Dendritic cell treated with granulocyte-macrophage colony-stimulating factor and Interleukin-4, amounts not matched to agents 40 ng/mL and 50 ng/mL, for 4 days (primary cell): ENCODE data around the gene CACNG1.

Source experiments
- H3K27ac Mint-ChIP-seq: one replicate; pipeline ENCODE4 v1.8.0; 2022; ENCODE audit warnings: mild to moderate bottlenecking, mixed read lengths
- H3K27me3 Mint-ChIP-seq: one replicate; pipeline ENCODE4 v1.8.0; 2022; ENCODE audit warnings: mild to moderate bottlenecking, mixed read lengths
- H3K36me3 Mint-ChIP-seq: one replicate; pipeline ENCODE4 v1.8.0; 2022; ENCODE audit warnings: low read depth, mixed read lengths
- H3K4me1 Mint-ChIP-seq: one replicate; pipeline ENCODE4 v1.8.0; 2022; ENCODE audit warnings: low read depth, mixed read lengths
- H3K4me3 Mint-ChIP-seq: one replicate; pipeline ENCODE4 v1.8.0; 2022; ENCODE audit warnings: mild to moderate bottlenecking, moderate library complexity, mixed read lengths
- H3K9me3 Mint-ChIP-seq: one replicate; pipeline ENCODE4 v1.8.0; 2022; ENCODE audit warnings: mixed read lengths
- intact Hi-C: fragments of 100-400 bp; cut with micrococcal nuclease; formaldehyde crosslinking; loops from one replicate; pipeline ENCODE4 v1.15.0; 2022

Gene CACNG1

GRCh38 chr17:67051155-67051538 lies 6.8 kb downstream of the CACNG1 start:
- H3K27me3 Mint-ChIP-seq, result peaks cover 2% of the 10 kb centered on the region
- H3K27ac Mint-ChIP-seq, result no peak overlapping the region
- no peaks in the 10 kb centered on the region for H3K36me3 Mint-ChIP-seq
- peaks cover 23% of the 10 kb centered on the region for H3K9me3 Mint-ChIP-seq
- no peaks in the 10 kb centered on the region for H3K4me1 Mint-ChIP-seq
- H3K4me3 Mint-ChIP-seq, result no peak overlapping the region
- intact Hi-C loops, result no loop called here

- no peaks in the 10 kb centered on the region for H3K27me3 Mint-ChIP-seq
- intact Hi-C loops, result no loop called here
- H3K27ac Mint-ChIP-seq, result no peak overlapping the region
- H3K9me3 Mint-ChIP-seq, result peaks cover 23% of the 10 kb centered on the region
- H3K4me3 Mint-ChIP-seq, result no peak overlapping the region
- no peaks in the 10 kb centered on the region for H3K36me3 Mint-ChIP-seq
- H3K4me1 Mint-ChIP-seq, result no peaks in the 10 kb centered on the region
These were observed 7.5 kb downstream of the CACNG1 start for GRCh38 chr17:67051837-67052236.

- H3K36me3 Mint-ChIP-seq, result no peaks in the 10 kb centered on the region
- H3K4me3 Mint-ChIP-seq, result no peak overlapping the region
These were observed 8.5 kb downstream of the CACNG1 start for GRCh38 chr17:67052720-67053437.

GRCh38 chr17:67053438-67054000 lies 9.2 kb downstream of the CACNG1 start:
- no peak overlapping the region for H3K27ac Mint-ChIP-seq
- H3K4me3 Mint-ChIP-seq, result no peak overlapping the region
- H3K36me3 Mint-ChIP-seq, result no peaks in the 10 kb centered on the region
- H3K4me1 Mint-ChIP-seq, result no peaks in the 10 kb centered on the region
- no peaks in the 10 kb centered on the region for H3K27me3 Mint-ChIP-seq
- H3K9me3 Mint-ChIP-seq, result peaks cover 13% of the 10 kb centered on the region
- intact Hi-C loops, result no loop called here

More at GRCh38 chr17:67052720-67053437, 8.5 kb downstream of the CACNG1 start:
- Mint-ChIP-seq H3K9me3 (peaks cover 20% of the 10 kb centered on the region), H3K27ac (no peak overlapping the region), H3K4me1 (no peaks in the 10 kb centered on the region), H3K27me3 (no peaks in the 10 kb centered on the region)
- intact Hi-C loops, result no loop called here

GRCh38 chr17:67054011-67054591 lies 9.7 kb downstream of the CACNG1 start:
- Mint-ChIP-seq H3K4me1 (no peaks in the 10 kb centered on the region), H3K36me3 (no peaks in the 10 kb centered on the region), H3K4me3 (no peak overlapping the region), H3K27me3 (no peaks in the 10 kb centered on the region), H3K9me3 (peaks cover 8% of the 10 kb centered on the region), H3K27ac (no peak overlapping the region)
- intact Hi-C loops, result no loop called here

GRCh38 chr17:67054608-67055007 lies 10.3 kb downstream of the CACNG1 start:
- Mint-ChIP-seq H3K27ac (no peak overlapping the region), H3K27me3 (no peaks in the 10 kb centered on the region), H3K9me3 (peaks cover 2% of the 10 kb centered on the region), H3K4me1 (no peaks in the 10 kb centered on the region), H3K4me3 (no peak overlapping the region), H3K36me3 (no peaks in the 10 kb centered on the region)
- intact Hi-C loops, result no loop called here

- H3K4me3 Mint-ChIP-seq, result no peak overlapping the region
- H3K4me1 Mint-ChIP-seq, result no peaks in the 10 kb centered on the region
- H3K27me3 Mint-ChIP-seq, result no peaks in the 10 kb centered on the region
- intact Hi-C loops, result no loop called here
- H3K27ac Mint-ChIP-seq, result no peak overlapping the region
- H3K36me3 Mint-ChIP-seq, result no peaks in the 10 kb centered on the region
- H3K9me3 Mint-ChIP-seq, result no peaks in the 10 kb centered on the region
These were observed 10.7 kb downstream of the CACNG1 start for GRCh38 chr17:67055041-67055443.

GRCh38 chr17:67055811-67056745 lies 11.7 kb downstream of the CACNG1 start:
- Mint-ChIP-seq H3K9me3 (no peaks in the 10 kb centered on the region), H3K27ac (no peak overlapping the region), H3K36me3 (no peaks in the 10 kb centered on the region), H3K4me3 (no peak overlapping the region), H3K27me3 (no peaks in the 10 kb centered on the region), H3K4me1 (no peaks in the 10 kb centered on the region)
- intact Hi-C loops, result no loop called here

- no peaks in the 10 kb centered on the region for H3K4me1 Mint-ChIP-seq
- H3K36me3 Mint-ChIP-seq, result no peaks in the 10 kb centered on the region
- no peaks in the 10 kb centered on the region for H3K27me3 Mint-ChIP-seq
- intact Hi-C loops, result no loop called here
- no peaks in the 10 kb centered on the region for H3K9me3 Mint-ChIP-seq
- no peak overlapping the region for H3K4me3 Mint-ChIP-seq
- H3K27ac Mint-ChIP-seq, result no peak overlapping the region
These were observed 12.6 kb downstream of the CACNG1 start for GRCh38 chr17:67056746-67057490.

GRCh38 chr17:67058036-67058435 lies 13.7 kb downstream of the CACNG1 start:
- no peak overlapping the region for H3K4me3 Mint-ChIP-seq

GRCh38 chr17:67059372-67059771 lies 15.0 kb downstream of the CACNG1 start:
- Mint-ChIP-seq H3K4me1 (no peaks in the 10 kb centered on the region), H3K4me3 (no peak overlapping the region), H3K27ac (no peak overlapping the region), H3K27me3 (no peaks in the 10 kb centered on the region), H3K9me3 (no peaks in the 10 kb centered on the region), H3K36me3 (no peaks in the 10 kb centered on the region)
- intact Hi-C loops, result no loop called here

More at GRCh38 chr17:67058036-67058435, 13.7 kb downstream of the CACNG1 start:
- H3K4me1 Mint-ChIP-seq, result no peaks in the 10 kb centered on the region
- H3K27ac Mint-ChIP-seq, result no peak overlapping the region
- H3K27me3 Mint-ChIP-seq, result no peaks in the 10 kb centered on the region
- no peaks in the 10 kb centered on the region for H3K36me3 Mint-ChIP-seq
- no peaks in the 10 kb centered on the region for H3K9me3 Mint-ChIP-seq
- intact Hi-C loops, result no loop called here

GRCh38 chr17:67063141-67063540 lies 18.8 kb downstream of the CACNG1 start:
- Mint-ChIP-seq H3K27me3 (no peaks in the 10 kb centered on the region), H3K4me1 (no peaks in the 10 kb centered on the region), H3K9me3 (no peaks in the 10 kb centered on the region), H3K4me3 (no peak overlapping the region), H3K27ac (no peak overlapping the region), H3K36me3 (peaks cover 6% of the 10 kb centered on the region)
- intact Hi-C loops, result no loop called here

GRCh38 chr17:67066717-67067116 lies 22.4 kb downstream of the CACNG1 start:
- Mint-ChIP-seq H3K9me3 (no peaks in the 10 kb centered on the region), H3K4me3 (no peak overlapping the region), H3K27ac (no peak overlapping the region), H3K36me3 (peaks cover 6% of the 10 kb centered on the region), H3K4me1 (no peaks in the 10 kb centered on the region), H3K27me3 (no peaks in the 10 kb centered on the region)
- intact Hi-C loops, result no loop called here
